Mucosa of descending colon (tissue), 3 donors: ENCODE results near the gene ACVRL1. TPM values are rescaled to one million over a fixed set of nuclear protein-coding genes. Genes with fewer than 3 reads are reported as not detected.

Source experiments
- ATAC-seq: fragments of 200-7000 bp; cut with Tn5 transposase; one replicate; pipeline ENCODE4 v1.9.1; 2020; ENCODE audit warnings: mild to moderate bottlenecking, moderate library complexity
- DNase-seq, 3 donors: peaks; one replicate each; pipeline ENCODE4 v3.0.0-alpha.2; 2020
- H3K36me3 ChIP-seq: fragments of 200-600 bp; one replicate; pipeline ENCODE4 v1.8.0; 2021; ENCODE audit warnings: low read depth, mild to moderate bottlenecking
- H3K4me1 ChIP-seq: fragments of 200-600 bp; one replicate; pipeline ENCODE4 v1.8.0; 2021; ENCODE audit warnings: low read depth, mild to moderate bottlenecking
- H3K4me3 ChIP-seq: fragments of 200-600 bp; one replicate; pipeline ENCODE4 v1.8.0; 2021; ENCODE audit warnings: mild to moderate bottlenecking
- H3K9me3 ChIP-seq: fragments of 200-600 bp; one replicate; pipeline ENCODE4 v1.8.0; 2021; ENCODE audit warnings: mild to moderate bottlenecking
- intact Hi-C, 2 donors: fragments of 100-400 bp; cut with DNase I in 1 of 2; cut with micrococcal nuclease in 1 of 2; formaldehyde crosslinking; loops; one replicate each; pipeline versions ENCODE4 v1.11.0 to v1.11.1; 2022; cut with DNase I, micrococcal nuclease
- total RNA-seq, 3 donors: library from RNA; stranded (reverse); fragmentation: NEBNext Ultra II Directional in 2 of 3; extraction: Animal tissue kit (Norgen Biotek cat#: 25700) in 2 of 3; gene quantifications; one replicate each; pipeline versions ENCODE4 v1.2.1 to v1.2.4, GENCODE V29; 2021 to 2023
- TF ChIP-seq, protein P1 (sequence below): fragments of 200-600 bp; IDR thresholded peaks from one replicate; pipeline ENCODE4 v1.8.0; 2022; ENCODE audit warnings: antibody characterized with exemption, mild to moderate bottlenecking
- donor health status: DM: no; HTN: no; CAD: no; lungs with moderate emphysema.
- donor health status: DM: no; HTN: no; CAD: no.
- donor health status: DM: no; HTN: yes; CAD: no.

ACVRL1 gene
- total RNA-seq, 3 donors from 2014 or later = 132 to 261 (median 247) TPM

DNA sequence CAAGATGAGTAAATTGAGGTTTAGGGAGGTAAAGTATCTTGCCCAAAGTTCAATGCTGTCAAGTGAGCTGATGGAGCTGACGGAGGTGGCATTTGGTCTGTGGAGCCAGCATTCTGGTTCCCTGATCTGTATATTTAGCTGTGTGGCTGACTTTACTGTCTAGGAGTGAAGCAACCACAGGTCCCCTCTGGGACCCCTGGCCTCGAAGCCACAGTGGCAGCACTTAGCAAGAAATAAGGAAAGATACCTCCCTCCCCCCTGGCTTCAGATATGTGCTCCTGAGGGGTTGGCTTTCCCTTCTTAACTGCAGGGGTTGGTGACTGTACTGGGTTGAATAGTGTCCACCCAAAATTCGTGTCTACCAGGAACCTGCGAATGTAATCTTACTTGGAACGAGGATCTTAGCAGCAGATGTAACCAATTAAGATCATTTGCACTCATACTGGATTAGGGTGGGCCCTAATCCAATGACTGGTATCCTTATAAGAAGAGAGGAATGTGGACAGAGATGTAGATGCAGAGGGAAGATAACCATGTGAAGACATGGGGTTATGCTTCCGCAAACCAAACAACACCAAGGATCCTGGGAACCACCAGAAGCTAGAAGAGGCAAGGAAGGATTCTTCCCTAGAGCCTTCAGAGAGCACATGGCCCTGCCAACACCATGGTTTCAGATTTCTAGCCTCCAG lies 42.2 kb downstream of the ACVRL1 start:
- H3K4me3 ChIP-seq = no peak overlapping the region
- no peak for ATAC-seq
- intact Hi-C loops = no loop called here
- TF ChIP-seq, protein P1, sequence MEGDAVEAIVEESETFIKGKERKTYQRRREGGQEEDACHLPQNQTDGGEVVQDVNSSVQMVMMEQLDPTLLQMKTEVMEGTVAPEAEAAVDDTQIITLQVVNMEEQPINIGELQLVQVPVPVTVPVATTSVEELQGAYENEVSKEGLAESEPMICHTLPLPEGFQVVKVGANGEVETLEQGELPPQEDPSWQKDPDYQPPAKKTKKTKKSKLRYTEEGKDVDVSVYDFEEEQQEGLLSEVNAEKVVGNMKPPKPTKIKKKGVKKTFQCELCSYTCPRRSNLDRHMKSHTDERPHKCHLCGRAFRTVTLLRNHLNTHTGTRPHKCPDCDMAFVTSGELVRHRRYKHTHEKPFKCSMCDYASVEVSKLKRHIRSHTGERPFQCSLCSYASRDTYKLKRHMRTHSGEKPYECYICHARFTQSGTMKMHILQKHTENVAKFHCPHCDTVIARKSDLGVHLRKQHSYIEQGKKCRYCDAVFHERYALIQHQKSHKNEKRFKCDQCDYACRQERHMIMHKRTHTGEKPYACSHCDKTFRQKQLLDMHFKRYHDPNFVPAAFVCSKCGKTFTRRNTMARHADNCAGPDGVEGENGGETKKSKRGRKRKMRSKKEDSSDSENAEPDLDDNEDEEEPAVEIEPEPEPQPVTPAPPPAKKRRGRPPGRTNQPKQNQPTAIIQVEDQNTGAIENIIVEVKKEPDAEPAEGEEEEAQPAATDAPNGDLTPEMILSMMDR = no peak
- no peak for DNase-seq
- peaks cover 6% of the 10 kb centered on the region for H3K4me1 ChIP-seq
- no peaks in the 10 kb centered on the region for H3K36me3 ChIP-seq
- H3K9me3 ChIP-seq = peaks cover 7% of the 10 kb centered on the region

DNA sequence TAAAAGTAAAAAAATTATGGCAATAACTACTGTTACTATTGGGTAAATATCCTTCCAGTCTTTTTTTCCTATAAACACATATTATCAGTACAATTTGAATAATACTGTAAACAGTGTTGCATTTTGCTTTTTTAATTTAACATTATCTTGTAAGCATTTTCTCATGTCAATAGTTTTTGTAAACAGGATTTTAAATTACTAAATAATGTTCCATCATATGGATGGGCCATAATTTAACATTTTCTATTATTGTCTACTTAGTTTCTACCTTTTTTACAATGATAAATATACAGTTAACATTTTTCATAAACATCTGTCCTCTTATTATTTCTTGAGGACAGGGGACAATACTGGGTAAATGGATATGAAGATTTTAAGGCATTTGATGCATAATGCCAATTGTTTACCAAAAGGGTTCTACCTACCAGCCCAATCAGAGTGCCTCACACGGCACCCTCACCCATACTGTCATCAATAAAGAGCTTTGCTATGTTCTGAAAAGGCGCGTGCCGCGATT lies 43.4 kb downstream of the ACVRL1 start:
- TF ChIP-seq, protein P1 = no peak
- H3K9me3 ChIP-seq = no peaks in the 10 kb centered on the region
- no peaks in the 10 kb centered on the region for H3K36me3 ChIP-seq
- intact Hi-C loops = no loop called here
- H3K4me3 ChIP-seq = no peak overlapping the region
- H3K4me1 ChIP-seq = peaks cover 18% of the 10 kb centered on the region
- no peak for DNase-seq
- ATAC-seq = no peak

DNA sequence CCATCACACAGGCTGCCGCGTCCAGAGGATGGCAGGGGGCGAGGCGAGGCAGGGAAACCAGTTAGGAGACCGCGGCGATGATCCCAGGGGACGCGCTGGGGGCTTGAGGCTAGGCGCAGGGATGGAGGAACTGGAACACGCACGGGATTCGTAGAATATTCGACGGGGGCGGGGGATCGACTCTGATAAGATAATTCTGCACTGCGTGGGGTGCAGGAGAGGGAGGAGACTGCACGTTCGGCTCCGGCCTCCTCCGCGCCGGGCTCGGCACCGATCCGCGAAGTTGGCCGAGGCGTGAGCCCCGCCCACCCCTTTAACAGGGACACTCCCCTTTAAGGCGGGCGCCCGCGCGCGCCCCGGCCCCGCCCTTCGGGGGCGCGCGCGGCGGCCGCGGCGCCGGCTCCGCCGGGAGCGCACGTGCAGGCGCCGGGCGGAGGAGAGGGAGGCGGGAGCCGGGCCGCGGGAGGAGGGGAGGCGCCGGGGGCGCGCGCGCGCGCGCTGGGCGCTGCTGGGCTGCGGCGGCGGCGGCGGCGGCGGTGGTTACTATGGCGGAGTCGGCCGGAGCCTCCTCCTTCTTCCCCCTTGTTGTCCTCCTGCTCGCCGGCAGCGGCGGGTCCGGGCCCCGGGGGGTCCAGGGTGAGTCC lies 44.0 kb downstream of the ACVRL1 start, which contains the start of gene ACVR1B:
TSS of gene ACVR1B (plus strand) at position 501 of the 644 bp plus-strand sequence. CDS start at position 546, 45 bp downstream.
- Histone ChIP-seq H3K4me3 (peak within 1 kb of the TSS; percentile 96), H3K4me1 (peaks cover 23% of the 10 kb centered on the region)
- TF ChIP-seq, protein P1 = no peak

DNA sequence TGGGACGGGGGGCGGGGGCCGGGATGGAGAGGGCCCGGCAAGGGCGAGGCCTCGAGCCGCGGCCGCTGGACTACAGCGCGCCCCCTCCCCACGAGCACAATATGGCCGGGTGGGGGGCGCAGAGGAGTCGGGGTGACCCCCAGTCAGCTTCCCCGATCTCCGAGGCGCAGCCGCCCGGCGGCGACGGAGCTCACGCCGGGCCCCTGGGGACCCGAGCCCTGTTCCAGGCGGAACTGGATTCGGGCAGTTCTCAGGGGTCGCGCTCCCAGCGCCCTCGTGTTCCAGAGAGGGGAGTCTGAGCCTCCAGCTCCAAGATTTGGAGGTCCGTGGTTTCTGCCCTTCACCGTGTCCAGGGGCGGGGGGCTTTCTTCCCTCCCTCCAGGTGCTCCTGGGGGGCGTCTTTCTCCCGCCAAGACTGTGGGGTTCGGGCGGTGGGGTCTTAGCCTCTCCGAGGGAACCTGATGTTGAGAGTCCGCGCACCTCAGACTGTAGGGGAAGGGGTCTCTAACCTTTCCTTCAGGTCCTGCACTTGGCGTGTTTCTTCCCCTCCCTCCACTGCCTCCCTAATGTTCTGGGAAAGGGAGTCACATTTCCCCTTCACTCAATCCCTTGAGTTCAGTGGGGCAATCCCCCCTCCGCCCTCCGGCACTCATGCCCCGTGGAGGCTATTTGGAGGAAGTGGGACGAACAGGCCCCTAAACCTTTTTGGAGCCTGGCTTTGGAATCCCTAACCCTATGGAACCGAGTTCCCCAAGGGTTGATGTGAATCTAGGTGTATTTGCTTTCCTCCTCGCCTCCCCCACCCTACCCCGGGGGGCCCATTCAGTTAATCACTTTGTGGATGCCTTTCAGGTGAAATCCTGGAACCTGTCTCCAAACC lies 44.8 kb downstream of the ACVRL1 start:
- ATAC-seq = peak; percentile 3
- Histone ChIP-seq H3K4me1 (peaks cover 31% of the 10 kb centered on the region), H3K36me3 (no peaks in the 10 kb centered on the region), H3K4me3 (peak overlapping the region; percentile 96), H3K9me3 (no peaks in the 10 kb centered on the region)
- TF ChIP-seq, protein P1 = no peak
- DNase-seq = peak; percentile 43 to 69 (median 69)
- intact Hi-C loops = no loop called here

More for the DNA sequence above, 44.0 kb downstream of the ACVRL1 start, which contains the start of gene ACVR1B:
- no peaks in the 10 kb centered on the region for H3K9me3 ChIP-seq
- ATAC-seq = peak; percentile 84
- peak; percentile 94 to 95 (median 94) for DNase-seq
- intact Hi-C loops = no loop called here
- H3K36me3 ChIP-seq = no peaks in the 10 kb centered on the region

DNA sequence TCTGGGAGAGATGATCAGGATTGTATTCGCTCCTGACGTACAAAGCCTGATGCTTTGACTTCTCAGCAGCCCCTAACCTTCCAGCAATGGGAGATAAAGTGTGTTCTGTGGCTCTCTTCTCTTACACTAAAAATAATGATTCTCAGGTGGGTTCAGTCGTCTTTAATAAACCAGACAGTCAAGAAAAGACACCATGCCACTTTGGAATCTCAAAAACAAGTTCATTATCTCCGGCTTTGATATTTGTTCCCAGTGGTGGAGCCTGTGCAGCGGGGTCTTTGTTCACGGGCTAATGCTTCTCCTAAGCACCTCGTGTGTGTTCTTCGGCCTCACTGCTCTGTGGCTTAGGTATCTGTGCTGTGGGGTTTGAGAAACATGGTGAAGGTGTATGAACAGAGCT lies 45.8 kb downstream of the ACVRL1 start:
- intact Hi-C loops = no loop called here
- Histone ChIP-seq H3K4me3 (no peak overlapping the region), H3K36me3 (no peaks in the 10 kb centered on the region), H3K9me3 (no peaks in the 10 kb centered on the region), H3K4me1 (peaks cover 37% of the 10 kb centered on the region)
- ATAC-seq (no peak), DNase-seq (peak in 1 of 3 donors; percentile 37)
- TF ChIP-seq, protein P1 = no peak
